NCI-H82 treated with DMSO at 0.1 percent for 48 hours (cell line): ENCODE results near the gene HSPBP1.

Experiments used
- DNase-seq: peaks from one replicate; lab custom pipeline; 2025; ENCODE audit not compliant: unreplicated experiment; lab: John Stamatoyannopoulos, UW

The HSPBP1 gene

GRCh38 chr19:55223291-55224037 lies 56.4 kb downstream of the HSPBP1 start:
- no peak for DNase-seq

GRCh38 chr19:55220525-55220924 lies 59.4 kb downstream of the HSPBP1 start:
- no peak for DNase-seq

- DNase-seq = peak; percentile 97
Observed at GRCh38 chr19:55216461-55217198, 63.3 kb downstream of the HSPBP1 start.

GRCh38 chr19:55213547-55213946 lies 66.4 kb downstream of the HSPBP1 start:
- DNase-seq = no peak

GRCh38 chr19:55212447-55212846 lies 67.5 kb downstream of the HSPBP1 start:
- no peak for DNase-seq
